Right lobe of liver (tissue), 4 donors: ENCODE results near the gene ACTR3.

Source experiments
- CTCF ChIP-seq, 4 donors: fragments of 200-600 bp in 3 of 4; fragments of 450-650 bp in 1 of 4; IDR thresholded peaks; one replicate each; pipeline versions ENCODE4 v1.5.1 to v1.8.0; 2016 to 2022; ENCODE audit warnings: antibody characterized with exemption in 4 of 4, mild to moderate bottlenecking in 2 of 4
- POLR2A ChIP-seq: fragments of 450-650 bp; IDR thresholded peaks from one replicate; pipeline ENCODE4 v1.6.1; 2017; ENCODE audit warnings: antibody characterized with exemption, mild to moderate bottlenecking
- donor health status: DM: no; HTN: no; CAD: no.
- donor health status: DM: no; HTN: no; CAD: no.
- donor health status: DM: no; HTN: yes; CAD: no.

- TF ChIP-seq CTCF (IDR thresholded peaks at IDR 0.05), result no peak
- TF ChIP-seq POLR2A, result no peak
Observed at GRCh38 chr2:113886479-113887008, 3.3 kb upstream of the ACTR3 start.
